B cell (primary cell): ENCODE results near the gene NAV2. TPM values are rescaled to one million over a fixed set of nuclear protein-coding genes. Genes with fewer than 3 reads are reported as not detected.

ENCODE experiments used
- ATAC-seq: fragments of 200-7000 bp; cut with Tn5 transposase; one replicate; pipeline ENCODE4 v1.10.0; 2021; ENCODE audit warnings: low read depth, mild to moderate bottlenecking, moderate number of reproducible peaks, moderate library complexity
- CTCF ChIA-PET: fragments of 350-600 bp; sonication (Branson Sonifier 250); formaldehyde crosslinking; loops from one replicate; lab custom pipeline; 2021; ENCODE audit warnings: antibody characterized with exemption, inconsistent platforms; lab: Charles Lee
- POLR2A ChIA-PET: fragments of 350-600 bp; sonication (Branson Sonifier 250); formaldehyde crosslinking; loops from one replicate; lab custom pipeline; 2021; ENCODE audit warnings: antibody characterized with exemption; lab: Charles Lee
- DNase-seq: peaks from one replicate; pipeline ENCODE4 v3.0.0; 2013
- H2AFZ ChIP-seq: 2 replicates; pipeline ENCODE4 v1.6.1; 2012; ENCODE audit warnings: mild to moderate bottlenecking, low read depth, low read length; ENCODE audit not compliant: insufficient read depth, poor library complexity, severe bottlenecking
- H3K27ac ChIP-seq, 2 donors: 1 replicate in 1 of 2; 2 replicates in 1 of 2; pipeline ENCODE4 v1.5.1; 2012 to 2013; ENCODE audit warnings: low read length in 2 of 2, mild to moderate bottlenecking in 2 of 2, moderate library complexity in 1 of 2
- H3K27me3 ChIP-seq, 4 experiments: fragments of 200-600 bp in 1 of 4; sonication (generic) in 1 of 4; replicated peaks in 1 of 4; 1 replicate in 2 of 4; 2 replicates in 2 of 4; pipeline versions ENCODE4 v1.6.1 to v1.7.0; 2013 to 2016; ENCODE audit warnings: low read length in 3 of 4, mild to moderate bottlenecking in 2 of 4, mixed read lengths in 1 of 4, moderate library complexity in 1 of 4; ENCODE audit not compliant: insufficient read depth in 4 of 4, control insufficient read depth in 3 of 4; ENCODE audit errors: control extremely low read depth in 1 of 4
- H3K36me3 ChIP-seq, 2 experiments: replicated peaks in 1 of 2; 1 replicate in 1 of 2; 2 replicates in 1 of 2; pipeline versions ENCODE4 v1.6.1 to v1.7.1; 2013; ENCODE audit warnings: low read length in 1 of 2; ENCODE audit not compliant: insufficient read depth in 2 of 2, control insufficient read depth in 1 of 2; ENCODE audit errors: control extremely low read depth in 1 of 2, extremely low read depth in 1 of 2
- H3K4me1 ChIP-seq, 2 donors: fragments of 200-600 bp in 1 of 2; sonication (generic) in 1 of 2; 1 replicate in 1 of 2; 2 replicates in 1 of 2; pipeline versions ENCODE4 v1.5.1 to v1.6.1; 2013 to 2017; ENCODE audit warnings: low read length in 2 of 2; ENCODE audit not compliant: control insufficient read depth in 2 of 2, insufficient read depth in 2 of 2
- H3K4me2 ChIP-seq: replicated peaks from 2 replicates; pipeline ENCODE3; 2012; ENCODE audit warnings: mild to moderate bottlenecking, low read depth, low read length; ENCODE audit not compliant: poor library complexity, severe bottlenecking
- H3K4me3 ChIP-seq, 5 experiments: fragments of 200-600 bp in 1 of 5; sonication (generic) in 1 of 5; 1 replicate in 3 of 5; 2 replicates in 2 of 5; pipeline versions ENCODE4 v1.5.1 to v1.7.0; 2011 to 2016; ENCODE audit warnings: low read length in 4 of 5, mild to moderate bottlenecking in 4 of 5, low read depth in 2 of 5, control low read depth in 1 of 5, moderate library complexity in 1 of 5; ENCODE audit not compliant: insufficient read depth in 1 of 5; ENCODE audit errors: control extremely low read depth in 1 of 5, extremely low read depth in 1 of 5
- H3K79me2 ChIP-seq: fragments of 200-600 bp; sonication (generic); one replicate; pipeline ENCODE4 v1.6.0; 2016; ENCODE audit warnings: low read length; ENCODE audit not compliant: control insufficient read depth, insufficient read depth
- H3K9ac ChIP-seq: fragments of 200-600 bp; sonication (generic); 2 replicates; pipeline ENCODE4 v1.6.1; 2017; ENCODE audit warnings: mild to moderate bottlenecking, low read length, moderate library complexity
- H3K9me3 ChIP-seq, 3 donors: one replicate each; pipeline versions ENCODE4 v1.6.1 to v1.7.1; 2013; ENCODE audit warnings: low read length in 2 of 3; ENCODE audit not compliant: control insufficient read depth in 2 of 3, insufficient read depth in 1 of 3; ENCODE audit errors: control extremely low read depth in 1 of 3
- H4K20me1 ChIP-seq: 2 replicates; pipeline ENCODE4 v1.6.0; 2012; ENCODE audit warnings: mild to moderate bottlenecking, low read length; ENCODE audit not compliant: insufficient read depth, control insufficient read depth, poor library complexity, severe bottlenecking
- H3K27ac Mint-ChIP-seq: one replicate; pipeline ENCODE4 v1.8.0; 2021; ENCODE audit warnings: mixed read lengths
- H3K27me3 Mint-ChIP-seq: one replicate; pipeline ENCODE4 v1.8.0; 2021; ENCODE audit warnings: mixed read lengths
- H3K4me1 Mint-ChIP-seq: one replicate; pipeline ENCODE4 v1.8.0; 2021; ENCODE audit warnings: mixed read lengths
- H3K4me3 Mint-ChIP-seq: one replicate; pipeline ENCODE4 v1.8.0; 2021; ENCODE audit warnings: mixed read lengths
- H3K9me3 Mint-ChIP-seq: one replicate; pipeline ENCODE4 v1.8.0; 2022; ENCODE audit warnings: mixed read lengths; ENCODE audit not compliant: insufficient read depth
- CTCF ChIP-seq: fragments of 200-600 bp; IDR thresholded peaks from one replicate; pipeline ENCODE4 v1.8.0; 2022; ENCODE audit warnings: antibody characterized with exemption, mild to moderate bottlenecking
- EZH2 ChIP-seq: IDR thresholded peaks from 2 replicates; pipeline ENCODE4 v1.6.1; 2012; ENCODE audit warnings: borderline replicate concordance, low read depth, mild to moderate bottlenecking, moderate library complexity, low read length; ENCODE audit not compliant: insufficient read depth, poor library complexity, severe bottlenecking
- WGBS: methylation state at CpG from one replicate; pipeline ENCODE4 v1.1.5; 2013; ENCODE audit warnings: missing lambda C conversion rate; ENCODE audit not compliant: insufficient coverage; 5-methylcytosine and 5-hydroxymethylcytosine counted together
- intact Hi-C: fragments of 100-400 bp; cut with micrococcal nuclease; formaldehyde crosslinking; loops from one replicate; pipeline ENCODE4 v1.10.0; 2022
- polyA plus RNA-seq: library from polyadenylated mRNA; depleted of rRNA; stranded (reverse); fragments of >200 nt; gene quantifications from 2 replicates; pipeline ENCODE4 v1.2.3, GENCODE V29; 2012
- total RNA-seq, 2 donors: library from RNA; stranded (reverse); fragments of 120-200 nt in 1 of 2; gene quantifications; 1 replicate in 1 of 2; 2 replicates in 1 of 2; pipeline versions ENCODE4 v1.2.3 to v1.2.4, GENCODE V29; 2013 to 2022

NAV2 gene
- total and polyA plus RNA-seq, 2 donors (not counting 1 experiment from before 2014, with no cell fraction given) = 0.82 to 22.2 TPM

- ChIA-PET CTCF (no interaction called here), POLR2A (no interaction called here)
- Histone ChIP-seq H3K79me2 (no peaks in the 10 kb centered on the region), H3K9ac (no peak overlapping the region), H3K9me3 (no peaks in the 10 kb centered on the region), H2AFZ (no peak overlapping the region), H3K4me1 (no peaks in the 10 kb centered on the region), H3K27me3 (peaks cover 0 to 3% (median 0%) of the 10 kb centered on the region in 4 experiments), H3K4me2 (no peak overlapping the region), H3K36me3 (no peaks in the 10 kb centered on the region), H3K4me3 (no peak overlapping the region), H4K20me1 (no peaks in the 10 kb centered on the region), H3K27ac (no peak overlapping the region)
- Mint-ChIP-seq H3K27ac (no peak overlapping the region), H3K27me3 (peaks cover 15% of the 10 kb centered on the region), H3K4me1 (no peaks in the 10 kb centered on the region), H3K9me3 (no peaks in the 10 kb centered on the region), H3K4me3 (no peak overlapping the region)
- 61% methylated on average over 3 of the region's 5 CpGs for WGBS
- ATAC-seq (no peak), DNase-seq (no peak)
- intact Hi-C loops = no loop called here
- TF ChIP-seq EZH2 (no peak), CTCF (no peak)
These were observed 37.2 kb upstream of the NAV2 start for GRCh38 chr11:19675397-19675796.

- no peak overlapping the region for H3K4me2 ChIP-seq
- TF ChIP-seq CTCF = no peak
- no peak for TF ChIP-seq EZH2
- CTCF ChIA-PET = no interaction called here
- Mint-ChIP-seq H3K27ac (no peak overlapping the region), H3K27me3 (peaks cover 10% of the 10 kb centered on the region), H3K9me3 (no peaks in the 10 kb centered on the region), H3K4me1 (no peaks in the 10 kb centered on the region), H3K4me3 (no peak overlapping the region)
- no peaks in the 10 kb centered on the region for H3K36me3 ChIP-seq
- H3K27me3 ChIP-seq = peaks cover 0 to 3% (median 0%) of the 10 kb centered on the region in 4 experiments
- no peaks in the 10 kb centered on the region for H3K9me3 ChIP-seq
- DNase-seq (no peak), ATAC-seq (no peak)
- intact Hi-C loops = no loop called here
- no peaks in the 10 kb centered on the region for H3K79me2 ChIP-seq
- WGBS = 79% methylated on average over 13 of the region's 15 CpGs
- no peak overlapping the region for H3K4me3 ChIP-seq
- no peak overlapping the region for H3K27ac ChIP-seq
- no peaks in the 10 kb centered on the region for H4K20me1 ChIP-seq
- no peak overlapping the region for H3K9ac ChIP-seq
- POLR2A ChIA-PET = no interaction called here
- H2AFZ ChIP-seq = no peak overlapping the region
- no peaks in the 10 kb centered on the region for H3K4me1 ChIP-seq
These were observed 35.9 kb upstream of the NAV2 start for GRCh38 chr11:19676475-19677380.
